Measurements from ENCODE around the gene TAC3.
"Not testable (repeated sequence)": the region's sequence is repeated elsewhere in the genome, so short reads cannot be mapped to it uniquely, and the experiment has no call there.

TAC3 gene

GRCh38 chr12:57003395-57003794 lies 12.9 kb downstream of the TAC3 start:
- no peak for DNase-seq

DNA sequence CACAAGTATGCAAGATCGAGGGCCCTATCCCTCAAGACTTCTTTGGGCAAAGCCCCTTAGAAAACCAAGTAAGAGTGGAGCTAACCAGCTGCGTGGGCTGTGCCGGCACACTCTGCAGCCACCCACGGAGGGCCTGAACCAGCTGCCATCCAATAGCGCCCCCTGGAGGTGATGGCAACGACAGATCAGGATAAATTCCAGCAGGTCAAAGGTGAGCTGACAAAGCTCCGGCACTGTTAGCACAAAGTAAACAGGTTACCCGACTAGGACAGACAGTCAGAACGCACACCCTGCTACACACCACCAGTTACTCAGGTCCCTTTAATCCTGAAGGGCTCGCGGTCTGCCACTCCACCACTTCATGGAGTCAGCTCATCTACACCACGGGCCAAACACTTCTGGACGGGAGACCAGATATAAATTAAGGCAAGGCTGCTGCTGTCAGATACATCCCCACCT lies 14.9 kb downstream of the TAC3 start:
- DNase-seq = peak; percentile 31

GRCh38 chr12:57000393-57000792 lies 15.9 kb downstream of the TAC3 start:
- DNase-seq = no peak

DNA sequence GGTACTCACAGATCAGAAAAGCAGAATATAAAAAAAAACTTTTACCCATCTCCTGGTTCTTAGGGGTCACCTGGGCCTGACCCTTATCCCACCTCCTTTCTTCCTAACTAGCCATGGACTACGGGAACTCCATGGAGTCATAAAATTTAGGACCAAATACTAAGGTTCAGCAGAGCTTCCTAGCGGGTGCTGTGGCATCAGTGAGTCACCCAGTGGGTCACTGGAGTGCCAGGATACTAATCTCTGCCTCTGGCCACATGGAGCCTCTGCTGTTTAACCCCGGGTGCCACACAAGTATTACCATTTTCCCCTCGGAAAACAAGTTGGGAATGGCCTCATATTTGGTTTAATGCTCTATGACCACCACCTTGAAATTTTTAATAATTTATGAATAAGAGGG lies 16.9 kb downstream of the TAC3 start:
- no peak for DNase-seq

DNA sequence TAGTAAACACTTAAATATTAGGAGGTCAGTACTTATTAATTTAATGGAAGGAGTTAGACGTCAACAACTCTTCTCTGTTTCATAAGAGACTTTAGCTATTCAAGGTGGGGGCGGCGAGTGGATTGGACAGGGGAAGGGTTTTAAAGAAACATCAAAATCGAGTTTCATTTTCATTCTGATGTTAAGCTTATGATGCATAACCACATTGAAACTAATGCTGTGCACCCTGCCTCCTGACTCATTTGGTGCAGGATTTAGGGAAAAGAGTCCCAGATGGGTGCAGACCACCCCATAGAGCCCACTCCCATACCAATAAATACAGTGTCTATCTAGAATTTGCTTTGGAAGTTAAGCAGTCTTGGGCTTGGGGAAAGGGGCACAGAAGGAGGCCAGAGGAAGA lies 17.3 kb downstream of the TAC3 start:
- DNase-seq = peak; percentile 54

- DNase-seq = no peak
These were observed 18.0 kb downstream of the TAC3 start for GRCh38 chr12:56998316-56998715.

DNA sequence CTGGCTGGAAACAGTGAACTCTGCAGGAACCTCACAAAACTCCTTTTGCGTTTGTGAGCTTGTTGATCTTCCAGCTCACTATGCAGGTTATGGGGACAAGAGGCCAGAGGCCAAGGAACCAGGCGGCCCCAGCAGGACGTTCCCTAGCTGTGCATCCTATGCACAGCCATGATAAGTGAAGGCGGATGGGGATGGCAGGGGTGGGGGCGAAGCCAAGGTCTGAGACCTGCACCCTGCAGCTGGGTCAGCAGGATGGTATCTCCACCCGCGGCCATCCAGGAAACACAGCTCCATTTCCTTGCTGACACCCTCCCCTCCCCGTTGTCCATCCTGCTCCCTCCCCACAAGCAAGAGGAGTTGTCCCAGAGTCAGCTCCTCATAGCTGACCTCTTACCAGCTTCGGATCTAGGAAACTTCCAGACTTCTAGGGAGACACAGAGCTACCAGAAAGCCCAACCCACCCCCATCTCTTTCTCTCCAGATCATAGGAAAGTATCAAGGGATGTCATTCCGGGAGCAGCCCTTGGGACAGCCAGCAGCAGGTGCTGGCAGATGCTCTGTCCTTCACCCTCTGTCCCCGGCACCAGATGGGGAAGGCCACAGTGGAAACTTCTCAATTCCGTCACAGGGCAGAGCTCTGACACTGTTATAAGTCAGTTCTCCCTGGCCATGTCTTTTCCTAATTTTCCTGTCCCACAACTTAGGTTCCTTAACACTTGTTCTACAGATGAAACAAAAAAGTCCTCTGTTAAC lies 19.4 kb downstream of the TAC3 start:
- DNase-seq = no peak

DNA sequence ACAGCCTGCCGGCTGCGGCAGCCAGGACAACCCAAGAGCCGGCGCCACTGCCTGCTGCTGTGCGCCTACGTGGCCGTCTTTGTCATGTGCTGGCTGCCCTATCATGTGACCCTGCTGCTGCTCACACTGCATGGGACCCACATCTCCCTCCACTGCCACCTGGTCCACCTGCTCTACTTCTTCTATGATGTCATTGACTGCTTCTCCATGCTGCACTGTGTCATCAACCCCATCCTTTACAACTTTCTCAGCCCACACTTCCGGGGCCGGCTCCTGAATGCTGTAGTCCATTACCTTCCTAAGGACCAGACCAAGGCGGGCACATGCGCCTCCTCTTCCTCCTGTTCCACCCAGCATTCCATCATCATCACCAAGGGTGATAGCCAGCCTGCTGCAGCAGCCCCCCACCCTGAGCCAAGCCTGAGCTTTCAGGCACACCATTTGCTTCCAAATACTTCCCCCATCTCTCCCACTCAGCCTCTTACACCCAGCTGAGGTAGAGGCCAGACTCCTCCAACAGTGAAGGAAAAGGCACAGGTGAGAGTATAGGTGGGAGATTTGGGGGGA lies 20.3 kb downstream of the TAC3 start:
- DNase-seq = no peak

GRCh38 chr12:56995201-56995929 lies 21.0 kb downstream of the TAC3 start:
- no peak for DNase-seq

- DNase-seq = no peak
These were observed 22.0 kb downstream of the TAC3 start for GRCh38 chr12:56994231-56994746.

- DNase-seq = no peak
These were observed 23.0 kb downstream of the TAC3 start for GRCh38 chr12:56993346-56993745.

GRCh38 chr12:56991319-56992246 lies 24.7 kb downstream of the TAC3 start:
- DNase-seq = peak; percentile 28

- DNase-seq = no peak
These were observed 25.5 kb downstream of the TAC3 start for GRCh38 chr12:56990648-56991318.

- no peak for DNase-seq
These were observed 26.3 kb downstream of the TAC3 start for GRCh38 chr12:56989861-56990610.

GRCh38 chr12:56988207-56988739 lies 28.1 kb downstream of the TAC3 start:
- DNase-seq = peak; percentile 31

- peak; percentile 56 for DNase-seq
These were observed 28.7 kb downstream of the TAC3 start for GRCh38 chr12:56987551-56988053.

DNA sequence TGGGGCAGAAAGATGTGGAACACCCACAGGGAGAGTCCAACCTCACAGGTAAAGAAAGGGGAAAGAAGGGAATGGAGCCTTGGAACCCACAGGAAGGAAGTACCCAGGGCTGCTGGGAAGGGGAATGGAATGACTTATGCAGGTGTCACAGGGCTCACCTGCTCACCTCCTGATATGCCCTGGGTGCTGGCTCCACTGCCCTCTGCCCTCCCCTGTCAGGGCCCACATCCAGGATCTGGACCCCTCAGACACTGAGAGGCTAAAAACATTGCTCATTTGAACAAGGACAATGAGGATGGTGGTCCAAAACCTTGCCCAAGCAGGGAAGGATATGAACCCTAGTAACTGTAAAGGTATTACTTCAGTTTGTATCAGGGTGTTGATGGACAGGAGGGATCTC lies 29.3 kb downstream of the TAC3 start:
- no peak for DNase-seq

- DNase-seq = not testable (repeated sequence)
These were observed 30.6 kb downstream of the TAC3 start for GRCh38 chr12:56985714-56986113.

DNA sequence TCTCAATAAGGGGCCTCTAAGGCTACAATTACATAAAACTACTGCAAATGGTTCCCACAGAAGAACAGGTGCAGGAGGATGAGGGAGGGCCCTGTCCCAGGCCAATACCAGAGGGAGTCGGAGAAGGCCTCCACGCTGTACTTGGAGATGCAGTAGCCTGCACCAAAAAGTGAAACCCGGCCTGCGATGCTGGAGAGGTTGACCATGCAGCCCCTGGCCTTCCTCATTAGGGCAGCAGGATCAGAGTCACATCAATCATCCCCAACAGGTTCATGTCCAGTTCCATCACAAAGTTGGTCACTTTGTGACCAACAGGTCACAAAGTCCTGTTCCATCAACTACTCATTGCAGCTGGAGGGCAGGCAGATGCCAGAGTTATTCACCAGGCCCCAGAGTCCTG lies 32.9 kb downstream of the TAC3 start:
- no peak for DNase-seq

DNA sequence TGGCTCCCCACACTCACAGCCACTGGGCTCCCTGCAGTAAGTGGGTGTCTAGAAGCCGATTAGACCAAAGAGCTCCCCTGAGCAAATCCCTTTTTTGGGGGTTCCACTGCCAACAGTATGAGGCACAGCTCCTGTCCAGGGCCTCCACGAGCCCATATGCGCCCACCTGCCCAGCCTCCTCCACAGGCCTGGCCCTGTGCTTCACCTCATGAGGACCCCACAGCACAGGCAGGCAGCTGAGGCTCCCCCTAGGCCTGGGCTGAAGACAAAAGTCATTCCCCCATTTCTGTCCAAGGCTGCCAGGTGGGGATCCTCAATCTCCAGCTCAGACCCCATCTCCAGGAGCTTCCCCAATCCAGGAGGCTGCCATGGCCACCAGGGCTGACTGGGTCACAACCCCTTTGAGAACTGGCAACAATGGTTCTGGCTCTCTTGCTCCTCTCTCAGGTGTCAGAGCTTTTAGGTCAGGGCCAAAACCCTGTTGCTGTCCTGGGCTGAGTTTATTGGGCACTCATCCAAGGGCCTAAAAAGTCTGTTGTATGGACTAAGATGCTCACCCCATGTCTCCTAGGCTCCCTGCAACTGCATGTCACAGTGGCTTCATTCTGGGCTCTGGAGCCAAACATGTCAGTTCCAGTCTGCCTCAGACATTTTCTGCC lies 33.6 kb downstream of the TAC3 start:
- not testable (repeated sequence) for DNase-seq

Data from MV-4-11 (cell line).